NCI-H2107 treated with DMSO at 0.1 percent for 48 hours (cell line): ENCODE measurements around the gene TBC1D10A.

Experiments
- DNase-seq: peaks from one replicate; lab custom pipeline; 2025; ENCODE audit not compliant: unreplicated experiment; lab: John Stamatoyannopoulos, UW

The TBC1D10A gene

GRCh38 chr22:30268331-30268730 is 58.4 kb downstream of the TBC1D10A start:
- DNase-seq: no peak

- DNase-seq: no peak
Observed at GRCh38 chr22:30267382-30268302, 59.1 kb downstream of the TBC1D10A start.

GRCh38 chr22:30266445-30267381 is 60.0 kb downstream of the TBC1D10A start, which contains the start of gene OSM:
OSM (minus strand) TSS chr22:30266851; CDS start chr22:30266799, 52 bp downstream.
- no peak for DNase-seq

GRCh38 chr22:30265823-30266444 is 60.8 kb downstream of the TBC1D10A start:
- DNase-seq: no peak

- DNase-seq: no peak
Observed at GRCh38 chr22:30265131-30265720, 61.5 kb downstream of the TBC1D10A start.

GRCh38 chr22:30263883-30264282 is 62.9 kb downstream of the TBC1D10A start:
- no peak for DNase-seq

GRCh38 chr22:30262917-30263741 is 63.6 kb downstream of the TBC1D10A start:
- no peak for DNase-seq

GRCh38 chr22:30262112-30262511 is 64.6 kb downstream of the TBC1D10A start:
- DNase-seq: no peak

GRCh38 chr22:30261134-30261533 is 65.6 kb downstream of the TBC1D10A start:
- DNase-seq: no peak

GRCh38 chr22:30260682-30261081 is 66.1 kb downstream of the TBC1D10A start:
- DNase-seq: no peak

- DNase-seq: no peak
Observed at GRCh38 chr22:30260276-30260675, 66.5 kb downstream of the TBC1D10A start.

GRCh38 chr22:30254314-30254713 is 72.4 kb downstream of the TBC1D10A start:
- no peak for DNase-seq

GRCh38 chr22:30253205-30253852 is 73.4 kb downstream of the TBC1D10A start:
- DNase-seq: peak; percentile 6

- no peak for DNase-seq
Observed at GRCh38 chr22:30252411-30253204, 74.1 kb downstream of the TBC1D10A start.

GRCh38 chr22:30251711-30252110 is 75.0 kb downstream of the TBC1D10A start:
- no peak for DNase-seq

- no peak for DNase-seq
Observed at GRCh38 chr22:30250661-30251267, 76.0 kb downstream of the TBC1D10A start.

GRCh38 chr22:30250039-30250565 is 76.6 kb downstream of the TBC1D10A start:
- no peak for DNase-seq
